ENCODE results near the gene SLX4. TPM values are rescaled to one million over a fixed set of nuclear protein-coding genes. Genes with fewer than 3 reads are reported as not detected.

Gene SLX4
- total RNA-seq, 1 donor from 2014 or later = 14.1 TPM

GRCh38 chr16:3655030-3655395, 43.6 kb upstream of the SLX4 start:
- H3K27ac Mint-ChIP-seq (ENCODE audit: unreplicated experiment) = no peak overlapping the region
- peaks cover 4% of the 10 kb centered on the region for H3K27me3 Mint-ChIP-seq (ENCODE audit: unreplicated experiment)
- H3K4me1 Mint-ChIP-seq (ENCODE audit: low read depth, unreplicated experiment) = peaks cover 3% of the 10 kb centered on the region
- no peaks in the 10 kb centered on the region for H3K36me3 Mint-ChIP-seq (ENCODE audit: unreplicated experiment)
- TF ChIP-seq CTCF (IDR thresholded peaks at IDR 0.05; ENCODE audit: partially characterized antibody, unreplicated experiment) = no peak
- peaks cover 2% of the 10 kb centered on the region for H3K9me3 Mint-ChIP-seq (ENCODE audit: unreplicated experiment)
- no peak overlapping the region for H3K4me3 Mint-ChIP-seq (ENCODE audit: unreplicated experiment)
- no peak for DNase-seq

GRCh38 chr16:3654249-3654991, 43.0 kb upstream of the SLX4 start, which contains the start of gene DNASE1:
TSS of gene DNASE1 (plus strand) at chr16:3654691. CDS start at chr16:3655374, 683 bp downstream.
- Mint-ChIP-seq H3K4me3 (ENCODE audit: unreplicated experiment) (no peak within 1 kb of the TSS), H3K27ac (ENCODE audit: unreplicated experiment) (no peak within 1 kb of the TSS), H3K9me3 (ENCODE audit: unreplicated experiment) (peaks cover 2% of the 10 kb centered on the region), H3K27me3 (ENCODE audit: unreplicated experiment) (peaks cover 1% of the 10 kb centered on the region), H3K4me1 (ENCODE audit: low read depth, unreplicated experiment) (peaks cover 3% of the 10 kb centered on the region), H3K36me3 (ENCODE audit: unreplicated experiment) (no peaks in the 10 kb centered on the region)
- DNase-seq = peak; percentile 69
- TF ChIP-seq CTCF (IDR thresholded peaks at IDR 0.05; ENCODE audit: partially characterized antibody, unreplicated experiment) = peak; percentile 79

- Mint-ChIP-seq H3K9me3 (ENCODE audit: unreplicated experiment) (peaks cover 2% of the 10 kb centered on the region), H3K27me3 (ENCODE audit: unreplicated experiment) (no peaks in the 10 kb centered on the region), H3K4me3 (ENCODE audit: unreplicated experiment) (no peak overlapping the region), H3K4me1 (ENCODE audit: low read depth, unreplicated experiment) (peaks cover 3% of the 10 kb centered on the region), H3K36me3 (ENCODE audit: unreplicated experiment) (no peaks in the 10 kb centered on the region), H3K27ac (ENCODE audit: unreplicated experiment) (no peak overlapping the region)
- no peak for TF ChIP-seq CTCF (IDR thresholded peaks at IDR 0.05; ENCODE audit: partially characterized antibody, unreplicated experiment)
- DNase-seq = no peak
Measured at GRCh38 chr16:3652373-3653195, 41.2 kb upstream of the SLX4 start.

GRCh38 chr16:3651461-3652372, 40.3 kb upstream of the SLX4 start:
- Mint-ChIP-seq H3K27ac (ENCODE audit: unreplicated experiment) (no peak overlapping the region), H3K4me1 (ENCODE audit: low read depth, unreplicated experiment) (peaks cover 3% of the 10 kb centered on the region), H3K9me3 (ENCODE audit: unreplicated experiment) (no peaks in the 10 kb centered on the region), H3K36me3 (ENCODE audit: unreplicated experiment) (no peaks in the 10 kb centered on the region), H3K27me3 (ENCODE audit: unreplicated experiment) (no peaks in the 10 kb centered on the region), H3K4me3 (ENCODE audit: unreplicated experiment) (no peak overlapping the region)
- TF ChIP-seq CTCF (IDR thresholded peaks at IDR 0.05; ENCODE audit: partially characterized antibody, unreplicated experiment) = no peak
- no peak for DNase-seq

All from glutamatergic neuron (in vitro differentiated cells).